ENCODE measurements around the gene INVS. TPM values are rescaled to one million over a fixed set of nuclear protein-coding genes. Genes with fewer than 3 reads are reported as not detected.

INVS gene
- polyA plus RNA-seq, 3 donors: 2.9 to 6.7 (median 4.2) TPM

GRCh38 chr9:100084128-100084453 lies 15.0 kb upstream of the INVS start:
- no peak overlapping the region for H2AFZ ChIP-seq (ENCODE audit: insufficient read depth, low read depth, low read length, poor library complexity, severe bottlenecking)
- WGBS (ENCODE audit: insufficient coverage): 100% methylated on average over 1 of the region's 1 CpG
- intact Hi-C loops (cut with micrococcal nuclease): no loop called here
- H3K4me3 Mint-ChIP-seq: no peak overlapping the region
- no peak for TF ChIP-seq CTCF (IDR thresholded peaks at IDR 0.05)
- H3K9ac ChIP-seq (ENCODE audit: insufficient read depth, low read length, poor library complexity, severe bottlenecking): no peak overlapping the region
- H3K9me3 Mint-ChIP-seq: no peaks in the 10 kb centered on the region
- H3K4me1 Mint-ChIP-seq: peaks cover 44% of the 10 kb centered on the region
- H3K36me3 Mint-ChIP-seq: peaks cover 3 to 4% of the 10 kb centered on the region in 2 donors
- H4K20me1 ChIP-seq (ENCODE audit: insufficient read depth, low read length): peaks cover 100% of the 10 kb centered on the region
- H3K4me2 ChIP-seq (replicated peaks; ENCODE audit: extremely low read depth, low read length, poor library complexity, severe bottlenecking): no peak overlapping the region
- H3K36me3 ChIP-seq (replicated peaks in 1 of 2; ENCODE audit: control insufficient read depth in 1 of 2, insufficient read depth in 2 of 2, low read length in 2 of 2): no peaks in the 10 kb centered on the region
- no peak for DNase-seq
- peaks cover 100% of the 10 kb centered on the region for H3K79me2 ChIP-seq (ENCODE audit: insufficient read depth, low read length)
- H3K27me3 Mint-ChIP-seq (ENCODE audit: low read depth in 3 of 3): peaks cover 0 to 1% (median 0%) of the 10 kb centered on the region in 3 donors
- H3K27ac Mint-ChIP-seq: no peak overlapping the region
- H3K4me3 ChIP-seq (replicated peaks in 1 of 3; ENCODE audit: low read depth in 2 of 3, low read length in 3 of 3): no peak overlapping the region
- no peaks in the 10 kb centered on the region for H3K9me3 ChIP-seq (replicated peaks in 1 of 2; ENCODE audit: control insufficient read depth in 1 of 2, insufficient read depth in 1 of 2, low read length in 2 of 2)
- no peaks in the 10 kb centered on the region for H3K27me3 ChIP-seq (ENCODE audit: control insufficient read depth in 2 of 2, insufficient read depth in 2 of 2, low read length in 2 of 2)
- H3K4me1 ChIP-seq (ENCODE audit: control insufficient read depth in 1 of 2, insufficient read depth in 2 of 2, low read length in 2 of 2): peaks cover 5 to 10% of the 10 kb centered on the region in 2 donors
- no peak overlapping the region for H3K27ac ChIP-seq (ENCODE audit: low read depth in 1 of 2, low read length in 2 of 2)

- Histone ChIP-seq H3K27ac (ENCODE audit: low read depth in 1 of 2, low read length in 2 of 2) (no peak overlapping the region), H2AFZ (ENCODE audit: insufficient read depth, low read depth, low read length, poor library complexity, severe bottlenecking) (no peak overlapping the region), H3K27me3 (ENCODE audit: control insufficient read depth in 2 of 2, insufficient read depth in 2 of 2, low read length in 2 of 2) (no peaks in the 10 kb centered on the region), H3K36me3 (replicated peaks in 1 of 2; ENCODE audit: control insufficient read depth in 1 of 2, insufficient read depth in 2 of 2, low read length in 2 of 2) (no peaks in the 10 kb centered on the region), H4K20me1 (ENCODE audit: insufficient read depth, low read length) (peaks cover 100% of the 10 kb centered on the region), H3K4me1 (ENCODE audit: control insufficient read depth in 1 of 2, insufficient read depth in 2 of 2, low read length in 2 of 2) (peaks cover 5 to 10% of the 10 kb centered on the region in 2 donors), H3K4me3 (replicated peaks in 1 of 3; ENCODE audit: low read depth in 2 of 3, low read length in 3 of 3) (no peak overlapping the region), H3K9ac (ENCODE audit: insufficient read depth, low read length, poor library complexity, severe bottlenecking) (no peak overlapping the region), H3K79me2 (ENCODE audit: insufficient read depth, low read length) (peaks cover 100% of the 10 kb centered on the region), H3K9me3 (replicated peaks in 1 of 2; ENCODE audit: control insufficient read depth in 1 of 2, insufficient read depth in 1 of 2, low read length in 2 of 2) (no peaks in the 10 kb centered on the region), H3K4me2 (replicated peaks; ENCODE audit: extremely low read depth, low read length, poor library complexity, severe bottlenecking) (no peak overlapping the region)
- H3K9me3 Mint-ChIP-seq: no peaks in the 10 kb centered on the region
- H3K36me3 Mint-ChIP-seq: peaks cover 0 to 4% of the 10 kb centered on the region in 2 donors
- H3K27me3 Mint-ChIP-seq (ENCODE audit: low read depth in 3 of 3): peaks cover 0 to 1% (median 0%) of the 10 kb centered on the region in 3 donors
- DNase-seq: no peak
- H3K4me3 Mint-ChIP-seq: no peak overlapping the region
- WGBS (ENCODE audit: insufficient coverage): no CpG with 5 or more reads among the region's 5 CpGs
- peaks cover 44% of the 10 kb centered on the region for H3K4me1 Mint-ChIP-seq
- no peak for TF ChIP-seq CTCF (IDR thresholded peaks at IDR 0.05)
- no peak overlapping the region for H3K27ac Mint-ChIP-seq
- intact Hi-C loops (cut with micrococcal nuclease): no loop called here
Measured at GRCh38 chr9:100084734-100085133, 14.3 kb upstream of the INVS start.
